IPS DF 19.7 (cell line): Measurements from ENCODE around the gene ATP6V0D1.

Source experiments
- DNase-seq: peaks from one replicate; pipeline ENCODE4 v3.0.0-alpha.2; 2013; ENCODE audit warnings: low read depth, low spot score

The ATP6V0D1 gene

GRCh38 chr16:67407176-67407787 lies 73.7 kb downstream of the ATP6V0D1 start:
- DNase-seq, result no peak

- no peak for DNase-seq
Measured at GRCh38 chr16:67406111-67406971, 74.6 kb downstream of the ATP6V0D1 start.

- DNase-seq, result no peak
Measured at GRCh38 chr16:67405336-67405735, 75.6 kb downstream of the ATP6V0D1 start.

GRCh38 chr16:67404740-67405226 lies 76.2 kb downstream of the ATP6V0D1 start:
- DNase-seq, result no peak

GRCh38 chr16:67403976-67404555 lies 76.9 kb downstream of the ATP6V0D1 start:
- no peak for DNase-seq

- no peak for DNase-seq
Measured at GRCh38 chr16:67400901-67401300, 80.1 kb downstream of the ATP6V0D1 start.

GRCh38 chr16:67399749-67400704 lies 80.9 kb downstream of the ATP6V0D1 start:
- no peak for DNase-seq

- no peak for DNase-seq
Measured at GRCh38 chr16:67399218-67399733, 81.7 kb downstream of the ATP6V0D1 start.

- DNase-seq, result no peak
Measured at GRCh38 chr16:67398546-67399217, 82.3 kb downstream of the ATP6V0D1 start.

- DNase-seq, result no peak
Measured at GRCh38 chr16:67397812-67398545, 83.0 kb downstream of the ATP6V0D1 start.

- no peak for DNase-seq
Measured at GRCh38 chr16:67397036-67397801, 83.7 kb downstream of the ATP6V0D1 start.

GRCh38 chr16:67396159-67397035 lies 84.6 kb downstream of the ATP6V0D1 start:
- DNase-seq, result no peak

GRCh38 chr16:67395458-67396158 lies 85.3 kb downstream of the ATP6V0D1 start:
- DNase-seq, result no peak

GRCh38 chr16:67395105-67395457 lies 85.9 kb downstream of the ATP6V0D1 start:
- DNase-seq, result no peak

GRCh38 chr16:67394155-67395104 lies 86.5 kb downstream of the ATP6V0D1 start:
- DNase-seq, result no peak

- no peak for DNase-seq
Measured at GRCh38 chr16:67393788-67394154, 87.2 kb downstream of the ATP6V0D1 start.
